ENCODE measurements around the gene TOMT. TPM values are rescaled to one million over a fixed set of nuclear protein-coding genes. Genes with fewer than 3 reads are reported as not detected.

The TOMT gene
- total and polyA plus RNA-seq, 2 of the 13 experiments (the other 11 are each of a cell fraction or from before 2014, with no cell fraction given), result not detected

DNA sequence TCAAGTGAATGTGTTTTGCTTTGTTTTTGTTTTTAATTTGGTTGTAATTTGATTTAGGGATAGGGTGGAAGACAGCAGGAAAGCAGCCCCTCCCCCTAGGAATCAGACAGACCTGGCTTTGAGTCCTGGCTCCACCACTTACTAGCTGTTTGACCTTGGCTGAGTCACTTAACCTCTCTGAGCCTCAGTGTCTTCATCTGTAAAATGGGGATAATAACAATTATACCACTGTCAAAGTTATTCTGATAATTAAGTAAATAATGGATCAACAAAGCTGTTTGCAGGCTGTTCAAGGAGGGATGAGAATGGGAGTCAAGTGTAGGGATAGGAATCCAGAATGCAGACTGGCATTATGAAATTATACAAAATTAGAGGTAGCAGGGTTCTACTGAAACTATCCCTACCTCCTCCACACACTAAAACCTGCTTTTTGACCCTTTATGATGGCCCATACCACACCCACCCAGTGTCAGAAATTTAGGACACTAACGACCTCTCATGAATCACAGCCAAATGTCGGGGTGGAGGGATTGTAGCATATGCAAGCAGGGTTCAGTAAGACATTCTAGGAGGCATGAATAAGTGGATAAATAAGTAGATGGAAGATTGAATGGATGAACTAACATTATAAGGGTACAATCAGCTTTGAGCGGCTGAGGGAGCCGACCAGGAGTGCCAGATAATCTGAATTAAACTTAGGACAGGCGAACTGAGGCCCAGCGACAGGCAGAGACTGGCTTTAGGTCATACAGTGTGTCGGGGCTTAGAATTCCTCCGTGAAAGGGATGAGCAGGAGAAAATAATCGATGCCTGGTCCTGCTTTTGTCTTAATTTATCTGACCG, 5.8 kb downstream of the TOMT start (continued):
- TF ChIP-seq, protein P1, sequence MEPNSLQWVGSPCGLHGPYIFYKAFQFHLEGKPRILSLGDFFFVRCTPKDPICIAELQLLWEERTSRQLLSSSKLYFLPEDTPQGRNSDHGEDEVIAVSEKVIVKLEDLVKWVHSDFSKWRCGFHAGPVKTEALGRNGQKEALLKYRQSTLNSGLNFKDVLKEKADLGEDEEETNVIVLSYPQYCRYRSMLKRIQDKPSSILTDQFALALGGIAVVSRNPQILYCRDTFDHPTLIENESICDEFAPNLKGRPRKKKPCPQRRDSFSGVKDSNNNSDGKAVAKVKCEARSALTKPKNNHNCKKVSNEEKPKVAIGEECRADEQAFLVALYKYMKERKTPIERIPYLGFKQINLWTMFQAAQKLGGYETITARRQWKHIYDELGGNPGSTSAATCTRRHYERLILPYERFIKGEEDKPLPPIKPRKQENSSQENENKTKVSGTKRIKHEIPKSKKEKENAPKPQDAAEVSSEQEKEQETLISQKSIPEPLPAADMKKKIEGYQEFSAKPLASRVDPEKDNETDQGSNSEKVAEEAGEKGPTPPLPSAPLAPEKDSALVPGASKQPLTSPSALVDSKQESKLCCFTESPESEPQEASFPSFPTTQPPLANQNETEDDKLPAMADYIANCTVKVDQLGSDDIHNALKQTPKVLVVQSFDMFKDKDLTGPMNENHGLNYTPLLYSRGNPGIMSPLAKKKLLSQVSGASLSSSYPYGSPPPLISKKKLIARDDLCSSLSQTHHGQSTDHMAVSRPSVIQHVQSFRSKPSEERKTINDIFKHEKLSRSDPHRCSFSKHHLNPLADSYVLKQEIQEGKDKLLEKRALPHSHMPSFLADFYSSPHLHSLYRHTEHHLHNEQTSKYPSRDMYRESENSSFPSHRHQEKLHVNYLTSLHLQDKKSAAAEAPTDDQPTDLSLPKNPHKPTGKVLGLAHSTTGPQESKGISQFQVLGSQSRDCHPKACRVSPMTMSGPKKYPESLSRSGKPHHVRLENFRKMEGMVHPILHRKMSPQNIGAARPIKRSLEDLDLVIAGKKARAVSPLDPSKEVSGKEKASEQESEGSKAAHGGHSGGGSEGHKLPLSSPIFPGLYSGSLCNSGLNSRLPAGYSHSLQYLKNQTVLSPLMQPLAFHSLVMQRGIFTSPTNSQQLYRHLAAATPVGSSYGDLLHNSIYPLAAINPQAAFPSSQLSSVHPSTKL (CRISPR knock-in tag; IDR thresholded peaks at IDR 0.05), result no peak
- peak; percentile 34; the same call in 1 of the 2 replicates for TF ChIP-seq ADNP (CRISPR knock-in tag; IDR thresholded peaks at IDR 0.05)
- peak; percentile 57; the same call in 1 of the 2 replicates for TF ChIP-seq ZNF558 (CRISPR knock-in tag; IDR thresholded peaks at IDR 0.05; ENCODE audit: borderline replicate concordance)
- 0 out of 2 replicates have a peak, but pooled peaks have one; percentile 14 for TF ChIP-seq BRD4 (CRISPR knock-in tag; IDR thresholded peaks at IDR 0.05)
- peak; percentile 3; the same call in 1 of the 2 replicates for TF ChIP-seq FOXC1 (CRISPR knock-in tag; IDR thresholded peaks at IDR 0.05; ENCODE audit: borderline replicate concordance)
- TF ChIP-seq RCOR2 (CRISPR knock-in tag; IDR thresholded peaks at IDR 0.05), result peak; percentile 20; the same call in 1 of the 2 replicates
- TF ChIP-seq, protein P2, sequence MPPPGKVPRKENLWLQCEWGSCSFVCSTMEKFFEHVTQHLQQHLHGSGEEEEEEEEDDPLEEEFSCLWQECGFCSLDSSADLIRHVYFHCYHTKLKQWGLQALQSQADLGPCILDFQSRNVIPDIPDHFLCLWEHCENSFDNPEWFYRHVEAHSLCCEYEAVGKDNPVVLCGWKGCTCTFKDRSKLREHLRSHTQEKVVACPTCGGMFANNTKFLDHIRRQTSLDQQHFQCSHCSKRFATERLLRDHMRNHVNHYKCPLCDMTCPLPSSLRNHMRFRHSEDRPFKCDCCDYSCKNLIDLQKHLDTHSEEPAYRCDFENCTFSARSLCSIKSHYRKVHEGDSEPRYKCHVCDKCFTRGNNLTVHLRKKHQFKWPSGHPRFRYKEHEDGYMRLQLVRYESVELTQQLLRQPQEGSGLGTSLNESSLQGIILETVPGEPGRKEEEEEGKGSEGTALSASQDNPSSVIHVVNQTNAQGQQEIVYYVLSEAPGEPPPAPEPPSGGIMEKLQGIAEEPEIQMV (CRISPR knock-in tag; IDR thresholded peaks at IDR 0.05; ENCODE audit: low read depth), result no peak
- 0 out of 2 replicates have a peak, but pooled peaks have one; percentile 42 for TF ChIP-seq SSRP1 (CRISPR knock-in tag; IDR thresholded peaks at IDR 0.05)

All from HepG2 (cell line).